Cardiac fibroblast (primary cell): Measurements from ENCODE around the gene GRID2.

Experiments used
- DNase-seq, 2 donors: peaks; one replicate each; pipeline versions ENCODE4 v3.0.0 to v3.0.0-alpha.2; 2010; ENCODE audit warnings: low read depth in 2 of 2
- H3K4me3 ChIP-seq, 2 donors: replicated peaks in 1 of 2; 1 replicate in 1 of 2; 2 replicates in 1 of 2; pipeline ENCODE4 v1.5.1; 2011; ENCODE audit warnings: low read depth in 2 of 2, low read length in 2 of 2, mild to moderate bottlenecking in 2 of 2, moderate library complexity in 1 of 2
- CTCF ChIP-seq: IDR thresholded peaks from one replicate; pipeline ENCODE4 v1.5.1; 2011; ENCODE audit warnings: low read depth, mild to moderate bottlenecking, low read length, inconsistent platforms

GRID2 gene

DNA sequence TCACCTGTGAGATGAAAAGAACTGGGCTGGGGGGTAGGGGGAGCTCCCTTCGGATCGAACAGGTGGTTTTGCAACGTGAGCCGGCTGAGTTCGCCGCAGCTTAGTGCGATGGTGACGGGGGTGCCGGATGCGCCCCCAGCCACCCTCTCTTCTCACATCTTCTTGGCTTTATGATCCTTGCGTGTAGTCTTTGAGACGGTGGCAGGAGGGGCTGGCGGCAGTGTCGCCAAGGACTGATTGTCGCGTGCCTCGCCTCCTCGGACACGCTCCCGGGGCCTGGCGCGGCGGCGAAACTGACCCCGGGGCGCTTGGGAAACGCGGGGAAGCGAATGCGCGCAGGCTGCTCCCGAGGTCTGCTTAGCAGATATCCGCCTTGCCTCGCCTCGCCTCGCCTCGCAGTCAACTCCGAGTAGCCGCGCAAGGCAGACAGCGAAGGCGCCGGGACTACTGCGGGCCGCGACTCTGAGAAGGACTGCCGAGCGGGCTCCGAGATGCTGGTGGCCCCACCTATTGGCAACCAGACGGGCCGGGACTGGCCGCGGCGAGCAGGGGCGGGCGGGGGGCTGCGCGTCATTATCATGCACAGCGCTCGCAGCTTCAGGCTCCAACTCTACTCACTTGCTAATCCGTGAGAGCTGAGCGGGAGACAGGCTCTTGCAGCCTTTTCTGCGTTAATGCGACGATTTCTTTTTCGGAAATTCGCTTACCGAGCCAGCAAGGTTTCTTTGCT is 1.5 kb downstream of the GRID2 start:
- TF ChIP-seq CTCF = no peak
- peak overlapping the region; percentile 37 to 40 for H3K4me3 ChIP-seq
- DNase-seq = peak; percentile 37 to 54

DNA sequence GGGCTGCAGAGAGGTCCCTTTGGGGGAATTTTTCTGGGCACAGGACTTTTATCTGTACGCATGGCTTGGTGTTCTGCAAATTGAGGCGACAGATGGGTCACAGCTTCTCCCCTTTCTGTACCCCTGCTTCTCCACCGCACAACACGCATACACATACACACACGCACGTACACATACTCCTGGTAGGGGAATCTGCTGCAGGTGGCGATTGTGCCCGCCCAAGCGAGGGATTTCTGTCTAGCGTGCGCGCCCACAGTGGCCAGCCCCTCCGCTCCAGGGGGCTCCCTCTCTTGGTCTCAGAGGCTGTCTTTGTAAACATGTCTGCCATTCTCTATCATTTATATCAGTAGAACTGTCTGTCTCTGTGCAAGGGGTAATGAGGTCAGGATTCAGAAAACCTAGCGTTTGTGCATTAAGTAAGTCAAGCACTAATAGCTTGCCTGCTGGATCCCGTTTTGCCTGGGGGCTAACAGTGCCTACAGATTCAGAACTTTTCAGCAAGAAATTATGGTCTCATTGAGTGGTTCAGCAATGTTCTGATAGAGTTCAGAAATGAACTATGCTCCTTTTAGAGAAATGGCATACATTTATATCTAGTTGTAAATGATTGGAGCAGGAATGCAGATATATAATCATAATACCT is 2.2 kb downstream of the GRID2 start:
- DNase-seq = no peak
- peak overlapping the region; percentile 37 to 40 for H3K4me3 ChIP-seq
- no peak for TF ChIP-seq CTCF

- no peak for DNase-seq
- no peak for TF ChIP-seq CTCF
- no peak overlapping the region for H3K4me3 ChIP-seq
Measured at GRCh38 chr4:92307181-92307580, 3.4 kb downstream of the GRID2 start.

GRCh38 chr4:92307866-92308265 is 4.1 kb downstream of the GRID2 start:
- no peak for DNase-seq
- no peak overlapping the region for H3K4me3 ChIP-seq
- TF ChIP-seq CTCF = no peak

DNA sequence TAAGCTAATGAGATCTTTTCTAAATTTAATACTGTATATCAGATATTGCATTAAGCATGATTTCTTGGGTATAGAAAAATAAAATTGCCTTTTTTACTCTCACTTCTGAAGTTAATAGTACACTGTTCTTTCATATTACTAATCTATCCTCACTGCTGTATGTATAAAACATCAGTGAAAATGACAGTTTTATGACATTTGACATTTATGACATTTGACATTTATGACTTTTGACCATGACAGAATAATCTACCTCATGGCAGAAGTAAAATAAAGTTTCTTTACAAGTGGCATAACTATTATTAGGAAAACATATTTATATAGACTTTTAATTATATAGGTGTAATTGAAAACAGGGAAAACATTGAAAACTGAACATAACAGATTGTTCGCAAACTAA is 13.3 kb downstream of the GRID2 start:
- DNase-seq = no peak
- TF ChIP-seq CTCF = no peak
- H3K4me3 ChIP-seq = no peak overlapping the region

DNA sequence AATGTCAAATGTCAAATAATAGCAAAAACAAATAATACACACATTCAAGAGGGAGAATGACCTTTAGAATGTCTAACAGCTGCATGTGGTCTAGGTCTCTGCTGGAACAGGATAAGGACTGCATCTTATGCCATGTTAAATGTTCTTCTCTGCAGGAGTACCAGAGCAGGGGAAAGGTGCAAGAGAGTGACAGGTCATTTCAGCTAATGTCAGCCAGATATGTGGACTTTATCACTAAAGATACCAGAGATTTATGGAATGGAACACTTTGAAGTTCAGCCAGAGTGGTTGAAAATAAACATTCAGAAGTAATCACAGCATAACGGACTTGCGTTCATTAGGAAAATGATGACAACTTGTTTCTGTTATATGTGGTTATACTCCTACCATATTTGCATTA is 24.3 kb downstream of the GRID2 start:
- no peak for DNase-seq
- no peak for TF ChIP-seq CTCF
- no peak overlapping the region for H3K4me3 ChIP-seq
